GM18508 (cell line): ENCODE results near the gene MCM5.
"Not testable (repeated sequence)": the region's sequence is repeated elsewhere in the genome, so short reads cannot be mapped to it uniquely, and the experiment has no call there.

Experiments used
- ATAC-seq: cut with Tn5 transposase; IDR thresholded peaks from one replicate; pipeline ENCODE4 v1.9.1; 2021; ENCODE audit warnings: moderate number of reproducible peaks; ENCODE audit not compliant: insufficient read depth, unreplicated experiment

Gene MCM5

DNA sequence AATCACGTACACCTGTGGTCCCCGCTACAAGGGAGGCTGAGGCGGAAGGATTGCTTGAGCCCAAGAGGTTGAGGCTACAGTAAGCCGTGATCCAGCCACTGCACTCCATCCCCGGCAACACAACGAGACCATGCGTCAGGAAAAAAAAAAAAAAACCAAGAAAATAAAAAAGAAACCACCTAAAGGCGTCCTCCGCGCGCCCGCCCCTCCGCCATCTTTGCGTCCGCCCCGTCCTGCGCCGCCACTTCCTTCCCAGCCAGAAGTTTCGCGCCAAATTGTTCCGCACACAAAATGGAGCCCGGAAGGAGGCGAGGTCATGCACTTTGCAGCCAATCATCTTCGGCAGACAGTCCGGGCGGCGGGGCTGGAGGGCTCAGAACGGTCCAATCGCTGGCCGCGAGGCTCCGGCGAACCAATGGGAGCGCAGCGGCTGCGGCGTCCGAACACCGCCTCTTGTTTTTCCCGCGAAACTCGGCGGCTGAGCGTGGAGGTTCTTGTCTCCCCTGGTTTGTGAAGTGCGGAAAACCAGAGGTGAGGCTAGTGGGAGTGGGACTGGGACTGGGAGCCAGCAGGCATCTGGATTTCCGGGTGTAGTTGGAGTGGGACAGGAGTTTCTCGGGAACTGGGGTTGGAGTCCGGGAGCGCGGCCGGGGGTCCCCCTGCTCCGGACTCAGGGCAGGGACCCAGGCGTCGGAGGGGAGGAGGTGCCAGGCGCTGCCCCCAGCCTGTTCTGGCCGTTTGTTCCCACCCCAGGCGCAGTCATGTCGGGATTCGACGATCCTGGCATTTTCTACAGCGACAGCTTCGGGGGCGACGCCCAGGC, at the start of gene MCM5:
TSS of gene MCM5 (plus strand) at position 463 of the 823 bp plus-strand sequence. CDS start at position 762, 299 bp downstream.
- ATAC-seq, result peak; percentile 61

DNA sequence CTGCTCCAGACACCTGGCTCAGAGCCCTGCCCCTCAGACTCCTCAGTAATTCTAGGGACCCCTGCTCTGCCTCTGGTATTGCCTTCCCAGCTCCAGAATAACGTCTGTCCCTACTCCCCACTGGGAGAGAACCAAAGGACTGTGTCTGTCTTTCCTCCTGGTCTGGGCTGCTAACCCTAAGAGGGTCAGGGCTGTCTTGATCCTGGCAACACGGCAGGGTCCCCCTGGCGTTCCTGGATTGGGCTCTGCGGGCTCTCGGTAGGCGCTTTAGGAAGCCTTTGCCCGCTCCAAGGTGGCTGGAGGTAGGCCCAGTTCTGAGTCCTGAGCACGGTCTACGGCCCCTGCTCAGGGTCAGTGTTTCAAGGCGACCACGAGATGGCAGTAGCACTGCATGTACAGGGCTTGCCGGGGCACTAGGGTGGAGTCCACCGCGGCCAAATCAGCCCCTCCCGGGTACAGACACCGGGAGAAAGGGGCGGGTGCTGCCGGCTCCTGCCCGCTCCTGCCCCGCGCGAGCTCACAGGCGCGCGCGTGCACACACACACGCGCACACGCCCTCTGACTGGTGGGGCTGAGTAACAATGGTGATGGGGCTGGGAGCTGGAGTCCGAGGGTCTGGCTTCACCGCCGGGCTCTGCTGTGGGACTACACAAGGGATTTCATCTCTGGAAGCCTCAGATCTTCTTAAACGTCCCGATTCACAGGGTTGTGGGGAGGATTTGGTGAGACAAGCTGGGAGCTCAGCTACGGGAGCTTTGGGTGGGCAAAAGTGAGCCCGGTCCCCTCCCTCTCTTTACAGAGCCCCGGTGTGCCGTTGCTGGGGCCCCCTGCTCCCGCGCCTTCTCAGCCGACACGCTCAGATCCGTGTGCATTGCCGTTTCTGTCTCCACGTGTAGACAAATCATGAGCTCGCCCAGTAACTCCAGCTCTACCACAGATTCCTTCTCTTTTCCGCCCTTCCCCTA, 49.1 kb upstream of the MCM5 start:
- no peak for ATAC-seq

DNA sequence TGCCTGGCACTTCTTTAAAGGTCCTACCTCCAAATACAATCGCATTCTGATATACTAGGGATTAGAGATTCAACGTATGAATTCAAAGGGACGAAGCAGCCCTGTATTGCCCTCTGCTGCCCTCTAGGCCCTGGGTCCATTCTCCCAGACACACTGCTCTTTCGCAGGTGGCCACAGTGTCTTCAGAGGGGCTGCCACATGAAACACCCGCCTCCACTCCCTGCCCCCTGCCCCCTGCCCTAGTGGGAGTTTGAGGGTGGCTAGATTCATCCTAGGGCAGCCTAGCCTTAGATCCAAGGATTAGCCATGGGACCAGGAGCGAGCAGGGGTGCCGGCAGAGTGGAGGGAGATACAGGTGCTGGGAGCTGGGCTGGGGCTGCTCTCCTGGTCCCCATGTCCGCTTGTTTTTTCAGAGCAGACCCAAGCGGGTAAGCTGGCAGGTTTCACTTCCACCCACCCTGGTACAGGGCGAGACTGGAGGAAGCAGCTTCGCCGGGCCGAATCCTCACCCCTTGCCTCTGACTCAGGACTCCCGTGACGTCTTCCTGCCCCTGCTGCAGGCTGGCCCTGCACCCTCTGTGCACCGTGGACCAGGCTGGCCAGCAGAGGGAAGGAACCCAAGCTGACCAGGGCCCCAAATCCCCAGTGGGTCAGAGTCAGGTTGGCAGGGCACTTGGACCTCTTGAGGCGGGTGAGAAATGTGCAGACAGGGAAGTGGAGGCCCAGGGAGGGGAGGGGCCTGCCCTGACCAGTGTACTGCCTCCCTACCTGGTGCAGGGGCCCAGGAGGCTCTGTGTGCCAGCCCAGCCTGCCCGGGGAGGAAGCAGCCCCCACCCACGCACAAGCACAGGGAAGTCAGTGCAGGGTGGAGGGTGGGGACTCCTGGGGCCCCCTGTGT, 47.5 kb upstream of the MCM5 start:
- no peak for ATAC-seq

DNA sequence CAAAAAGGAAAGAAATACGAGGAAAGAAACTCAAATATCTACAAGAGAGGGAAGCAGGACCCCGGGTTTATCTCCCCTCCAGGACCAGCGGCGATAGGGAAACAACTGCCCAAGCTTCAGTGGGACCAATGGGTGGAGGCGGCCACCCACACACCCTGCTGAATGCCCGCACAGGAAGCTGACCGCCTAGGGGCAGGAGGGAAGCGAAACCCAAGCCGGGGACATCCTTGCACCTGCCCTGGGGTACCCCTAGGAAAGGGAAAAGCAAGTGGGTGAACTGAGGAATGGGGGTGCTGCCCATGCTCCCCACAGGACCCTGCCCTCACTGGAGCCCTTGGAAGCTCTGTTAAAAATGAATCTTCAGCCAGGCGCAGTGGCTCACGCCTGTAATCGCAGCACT, 46.6 kb upstream of the MCM5 start:
- no peak for ATAC-seq

DNA sequence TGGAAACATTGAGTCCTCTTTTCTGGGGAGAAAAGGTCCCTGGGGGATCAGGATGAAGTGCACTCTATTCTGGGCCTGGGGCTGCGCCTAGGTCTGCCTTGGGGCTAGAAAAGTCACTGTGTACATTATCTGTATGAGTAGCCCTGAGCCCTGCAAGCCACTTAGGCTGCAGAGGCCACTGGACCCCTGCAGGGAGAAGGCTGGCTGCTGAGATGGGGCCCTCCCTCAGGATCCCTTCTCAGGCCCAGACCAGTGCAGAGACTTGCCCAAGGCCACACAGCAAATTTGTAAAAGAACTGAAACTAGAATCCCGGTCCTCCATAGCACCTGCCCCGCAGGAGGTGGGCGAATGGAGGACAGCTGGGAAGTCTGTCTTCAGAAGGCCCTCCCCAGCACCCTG, 45.9 kb upstream of the MCM5 start:
- no peak for ATAC-seq

DNA sequence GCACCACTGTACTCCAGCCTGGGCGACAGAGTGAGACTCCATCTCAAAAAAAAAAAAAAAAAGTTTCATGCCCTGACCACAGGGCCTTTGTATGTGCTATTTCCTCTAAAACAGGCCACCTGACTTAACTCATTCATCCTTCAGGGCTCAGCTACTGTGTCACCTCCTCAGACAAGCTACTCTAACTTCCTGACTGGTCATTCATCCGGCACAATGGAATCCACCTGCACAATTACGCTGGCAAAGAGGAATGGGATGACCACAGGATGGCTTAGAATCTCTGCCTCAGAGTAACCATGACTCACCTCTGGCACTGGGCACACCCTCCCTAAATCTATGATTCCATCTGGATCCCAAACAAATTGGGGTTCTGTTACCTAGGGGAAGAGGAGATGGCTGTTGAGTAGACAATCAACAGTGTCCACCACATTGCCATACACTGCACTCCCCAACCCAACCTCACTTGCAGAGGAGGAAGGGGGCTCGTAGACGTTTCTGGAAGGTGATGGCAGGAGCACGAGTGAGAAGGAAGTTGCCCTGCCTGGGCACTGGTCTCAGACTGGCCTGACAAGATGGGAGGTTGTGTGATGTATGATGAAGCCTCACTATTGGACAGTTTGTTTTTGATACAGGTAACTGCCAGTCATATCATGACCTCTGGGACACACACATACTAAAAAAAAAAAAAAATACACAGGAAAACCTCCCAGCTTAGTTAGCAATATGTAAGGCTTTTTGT, 41.9 kb upstream of the MCM5 start:
- no peak for ATAC-seq

DNA sequence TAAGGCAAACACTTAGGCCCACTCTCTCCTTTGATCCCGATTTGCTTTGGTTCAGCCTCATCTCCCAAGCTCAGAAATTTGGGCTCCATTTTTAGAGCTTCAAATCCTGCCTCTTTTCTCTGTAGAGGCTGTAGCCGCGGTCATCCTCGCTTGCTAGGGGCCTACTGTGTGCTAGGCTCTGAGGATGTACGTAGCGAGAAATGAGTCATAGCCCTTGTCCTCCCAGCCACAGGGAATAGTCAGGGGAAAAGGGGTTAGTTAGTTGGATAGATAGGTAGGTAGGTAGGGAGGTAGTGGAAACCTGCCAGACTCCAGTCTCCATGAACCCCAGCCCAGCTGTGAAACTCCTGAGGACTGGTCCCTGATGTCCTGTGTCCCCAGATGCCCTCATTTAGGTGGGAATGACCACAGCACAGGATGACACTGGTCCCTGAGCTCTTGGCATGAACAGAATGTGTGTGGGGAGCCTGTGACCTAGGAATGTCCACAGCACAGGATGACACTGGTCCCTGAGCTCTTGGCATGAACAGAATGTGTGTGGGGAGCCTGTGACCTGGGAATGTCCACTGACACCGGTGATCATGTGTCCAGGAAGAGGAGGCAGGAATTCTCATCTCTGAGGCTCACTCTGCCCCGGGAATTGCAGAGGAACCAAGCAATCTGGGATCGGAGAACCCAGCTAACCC, 40.4 kb upstream of the MCM5 start:
- no peak for ATAC-seq

DNA sequence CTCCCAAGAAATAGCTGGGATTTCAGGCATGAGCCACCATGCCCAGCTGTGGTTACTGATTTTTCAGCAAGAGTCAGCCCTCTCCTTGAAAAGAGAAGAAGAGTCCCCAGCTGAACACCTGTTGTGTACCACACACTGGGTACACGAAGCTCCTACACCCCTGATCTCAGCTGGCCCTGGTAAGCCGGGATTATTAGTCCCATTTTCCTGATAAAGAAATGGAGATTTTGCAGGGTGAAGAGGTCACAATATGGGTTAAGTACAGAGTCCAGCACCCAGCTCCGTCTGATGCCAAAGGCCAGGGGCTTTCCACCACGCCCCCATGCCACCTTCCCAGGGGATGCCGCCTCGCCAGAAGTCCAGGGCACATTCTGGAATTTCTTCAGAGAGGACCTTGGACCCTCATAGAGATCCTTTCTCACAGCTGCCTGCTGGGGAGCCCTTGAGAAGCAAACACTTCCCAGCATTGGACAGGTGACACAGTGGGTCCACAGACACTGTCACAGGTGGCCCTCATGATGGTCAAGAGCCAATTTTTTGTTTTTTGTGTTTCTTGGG, 38.9 kb upstream of the MCM5 start:
- ATAC-seq, result no peak

DNA sequence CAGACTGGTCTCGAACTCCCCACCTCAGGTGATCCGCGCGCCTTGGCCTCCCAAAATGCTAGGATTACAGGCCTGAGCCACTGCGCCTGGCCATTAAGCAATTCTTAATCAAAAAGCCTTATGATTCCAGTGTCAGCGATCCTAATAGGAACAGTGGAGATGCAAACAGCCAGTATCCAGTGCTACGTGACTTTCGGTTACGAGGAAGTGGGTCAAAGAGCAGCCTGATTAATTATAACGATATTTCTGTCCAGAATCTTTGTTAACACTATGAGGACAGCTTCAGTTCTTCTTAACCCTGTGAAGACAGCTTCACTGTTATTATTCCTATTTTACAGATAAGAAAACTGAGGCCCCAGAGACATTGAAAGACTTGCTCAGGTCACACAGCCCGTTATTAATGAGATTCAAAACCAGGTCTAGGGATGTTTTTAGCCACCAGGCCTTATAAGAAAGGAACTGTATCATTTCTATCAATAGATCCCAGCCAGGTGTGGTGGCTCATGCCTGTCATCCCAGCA, 36.3 kb upstream of the MCM5 start:
- ATAC-seq, result no peak

DNA sequence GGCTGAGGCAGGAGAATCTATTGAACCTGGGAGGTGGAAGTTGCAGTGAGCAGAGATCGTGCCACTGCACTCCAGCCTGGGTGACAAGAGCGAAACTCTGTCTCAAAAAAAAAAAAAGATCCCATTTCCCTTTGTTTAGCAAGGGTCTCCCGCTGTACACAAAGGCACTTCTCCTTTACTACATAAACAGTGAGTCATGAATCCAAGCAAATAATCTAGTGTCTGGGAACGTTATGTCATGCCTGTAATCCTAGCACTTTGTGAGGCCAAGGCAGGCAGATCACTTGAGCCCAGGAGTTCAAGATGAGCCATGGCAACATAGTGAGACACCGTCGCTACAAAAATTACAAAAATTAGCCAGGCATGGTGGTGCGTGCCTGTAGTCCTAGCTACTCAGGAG, 35.7 kb upstream of the MCM5 start:
- ATAC-seq, result not testable (repeated sequence)

DNA sequence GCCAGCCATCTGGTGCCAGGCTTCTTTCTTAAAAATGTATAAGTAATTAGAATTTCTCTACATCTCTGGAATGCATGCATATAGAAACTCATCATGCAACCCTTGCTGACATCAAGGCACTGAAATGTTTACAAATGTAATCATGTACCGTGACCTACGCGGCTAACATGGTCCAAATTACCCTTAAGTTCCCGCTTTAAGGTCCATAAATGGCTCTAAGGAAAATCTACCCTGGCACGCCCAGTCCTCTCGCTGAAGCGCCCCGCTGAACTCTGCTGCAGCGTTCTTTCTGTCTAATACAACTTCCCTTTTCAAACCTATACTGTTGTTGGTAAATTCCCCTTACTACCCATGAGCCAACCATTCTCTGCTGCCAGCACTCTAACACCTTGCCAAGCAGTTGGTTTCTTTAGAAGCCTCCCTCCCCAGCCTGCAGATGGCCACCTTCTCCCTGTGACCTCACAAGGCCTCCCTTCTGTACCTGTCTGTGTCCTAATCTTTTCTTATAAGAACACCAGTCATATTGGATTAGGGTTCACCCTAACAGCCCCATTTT, 32.5 kb upstream of the MCM5 start:
- no peak for ATAC-seq

DNA sequence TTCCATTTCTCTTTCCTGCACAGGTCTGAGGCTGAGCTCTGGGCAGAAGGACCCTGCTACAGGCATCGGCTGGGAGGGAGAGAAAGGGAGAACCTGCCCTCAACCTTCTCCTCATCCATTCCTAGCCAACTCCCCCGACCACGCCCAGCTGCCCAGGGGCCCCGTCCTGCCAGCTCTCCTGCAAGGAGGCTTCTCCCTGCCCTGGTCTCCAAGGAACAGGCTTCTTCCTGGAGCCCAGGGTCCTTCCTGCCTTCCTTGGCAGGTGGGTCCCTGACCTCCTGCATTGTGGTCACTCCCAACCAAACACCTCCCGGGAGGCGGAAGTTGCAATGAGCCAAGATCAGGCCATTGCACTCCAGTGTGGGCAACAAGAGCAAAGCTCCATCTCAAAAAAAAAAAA, 31.6 kb upstream of the MCM5 start:
- ATAC-seq, result no peak

DNA sequence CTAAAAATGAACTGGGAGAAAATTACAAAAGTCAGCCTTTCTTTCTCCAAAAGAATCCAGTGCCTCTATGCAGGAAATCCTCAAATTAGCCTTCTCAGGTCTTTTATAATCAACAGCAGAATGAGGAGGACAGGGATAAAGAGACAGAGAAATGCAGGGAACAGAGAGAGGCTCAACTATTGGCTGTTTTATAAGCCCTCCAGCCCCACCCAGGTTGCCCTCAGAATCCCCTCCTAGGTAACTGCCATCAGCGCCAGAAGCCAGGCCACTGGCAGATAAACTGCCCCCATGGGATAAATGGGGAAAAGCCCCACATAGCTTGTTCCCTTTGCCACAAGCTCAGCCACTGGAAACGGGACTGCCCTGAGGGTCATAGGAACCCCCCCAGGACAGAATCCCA, 29.9 kb upstream of the MCM5 start:
- ATAC-seq, result no peak

DNA sequence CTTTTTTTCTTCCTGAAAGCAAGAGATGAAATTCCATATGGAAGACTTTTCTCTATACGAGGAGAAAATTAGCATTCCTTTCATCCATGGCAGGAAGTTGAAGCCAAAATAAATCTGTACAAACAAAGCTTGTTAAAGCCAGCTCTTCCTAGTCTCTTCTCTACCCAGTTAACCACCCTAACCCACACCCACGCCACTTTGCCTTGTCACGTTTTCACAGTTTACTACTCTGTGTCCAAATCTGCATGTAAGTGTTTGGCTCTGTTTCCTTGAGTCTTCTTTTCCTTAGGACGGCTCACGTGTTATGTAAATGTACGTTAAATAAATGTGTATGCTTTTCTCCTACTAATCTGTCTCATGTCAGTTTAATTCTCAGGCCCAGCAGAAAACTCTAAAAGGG, 26.2 kb upstream of the MCM5 start:
- no peak for ATAC-seq

DNA sequence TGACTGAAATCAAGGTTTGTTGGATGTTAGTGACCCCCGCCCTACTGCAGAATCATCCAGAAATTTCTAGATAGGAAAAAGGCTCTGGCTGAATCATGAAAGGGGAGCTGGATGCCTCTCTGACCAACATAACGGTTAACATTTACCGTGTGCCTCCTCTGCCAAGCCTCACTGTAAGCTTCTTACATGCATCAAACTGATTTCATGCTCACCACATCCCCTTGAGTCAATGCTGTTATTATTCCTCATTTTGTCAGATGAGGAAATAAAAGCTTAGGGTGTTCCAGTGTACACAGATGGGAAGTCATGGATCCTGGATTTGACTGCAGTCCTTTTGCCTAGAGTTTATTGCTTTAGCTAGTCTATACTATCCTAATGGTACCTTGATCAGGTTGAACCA, 24.9 kb upstream of the MCM5 start:
- ATAC-seq, result no peak

DNA sequence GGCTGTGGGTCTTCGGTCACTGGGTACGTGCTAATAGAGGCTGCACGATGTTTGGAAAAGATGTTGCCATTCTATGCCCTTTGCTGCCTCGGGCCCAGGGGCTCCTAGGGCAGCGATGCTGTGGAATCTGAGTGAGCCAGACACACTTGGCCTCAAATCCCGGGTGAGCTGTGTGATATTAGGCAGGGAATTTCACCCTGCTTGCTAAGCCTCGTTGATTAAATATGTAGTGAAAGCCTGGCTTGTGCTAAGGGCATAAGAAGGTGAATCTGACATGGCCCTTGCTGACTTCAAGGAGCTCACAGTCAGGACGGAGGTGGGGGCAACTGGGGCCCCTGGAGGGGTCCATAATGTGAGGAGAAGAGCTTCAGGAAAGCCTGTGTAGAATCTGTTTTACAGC, 24.4 kb upstream of the MCM5 start:
- no peak for ATAC-seq

DNA sequence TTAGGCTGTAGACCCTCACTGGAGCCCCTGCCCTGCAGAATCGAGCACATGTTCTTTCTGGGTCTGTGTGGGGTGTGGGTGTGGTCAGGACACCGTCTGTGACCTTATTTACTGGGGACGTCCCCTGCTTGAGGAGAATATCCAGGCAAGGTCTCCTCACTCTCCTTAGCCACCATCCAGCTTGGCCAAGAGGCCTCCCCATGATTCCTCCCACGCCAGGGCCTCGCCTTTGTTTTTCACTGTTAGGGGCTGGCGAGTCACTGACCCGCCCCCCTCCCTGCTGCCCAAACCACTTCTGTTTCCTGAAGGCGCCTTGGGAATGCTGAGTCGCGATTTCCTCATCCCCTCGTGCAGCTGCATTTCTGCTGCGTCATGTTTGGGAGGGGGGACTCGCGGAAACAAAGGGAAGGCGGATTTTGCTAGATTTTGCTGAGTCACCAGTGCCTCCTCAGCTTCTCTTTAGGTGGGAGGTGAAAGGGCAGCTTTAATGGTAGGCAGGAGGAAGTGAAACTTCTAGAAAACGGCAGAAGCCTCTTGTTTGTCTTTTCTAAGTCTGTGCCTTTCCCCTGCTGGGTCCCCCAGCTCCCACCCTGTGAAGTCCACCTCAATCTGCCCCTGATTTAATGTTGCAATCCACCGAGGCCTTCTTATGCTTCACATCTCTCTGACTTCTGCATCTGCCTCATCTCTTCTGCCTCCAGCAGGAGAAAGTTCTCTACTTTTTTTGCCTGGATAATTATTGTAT, 23.0 kb upstream of the MCM5 start:
- no peak for ATAC-seq

DNA sequence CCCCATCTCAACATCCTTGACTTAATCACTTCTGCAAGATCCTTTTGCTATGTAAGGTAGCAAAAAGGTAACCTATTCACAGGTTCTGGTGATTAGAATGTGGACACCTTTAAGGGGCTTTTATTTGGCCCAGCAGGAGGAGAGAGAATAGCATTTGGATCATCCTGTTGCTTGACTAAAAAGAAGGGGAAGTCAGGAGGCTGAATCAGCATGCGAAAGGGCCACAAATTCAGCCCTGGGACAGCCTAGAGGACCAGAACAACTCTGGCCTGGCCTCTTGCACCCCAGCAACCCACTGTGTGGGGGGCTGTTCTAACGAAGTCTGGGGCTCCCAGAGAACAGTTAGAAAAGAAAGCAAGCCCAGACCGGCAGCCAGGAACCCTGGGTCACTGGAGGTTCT, 22.2 kb upstream of the MCM5 start:
- ATAC-seq, result no peak
